ENCODE measurements around the gene NPAS3.

DNA sequence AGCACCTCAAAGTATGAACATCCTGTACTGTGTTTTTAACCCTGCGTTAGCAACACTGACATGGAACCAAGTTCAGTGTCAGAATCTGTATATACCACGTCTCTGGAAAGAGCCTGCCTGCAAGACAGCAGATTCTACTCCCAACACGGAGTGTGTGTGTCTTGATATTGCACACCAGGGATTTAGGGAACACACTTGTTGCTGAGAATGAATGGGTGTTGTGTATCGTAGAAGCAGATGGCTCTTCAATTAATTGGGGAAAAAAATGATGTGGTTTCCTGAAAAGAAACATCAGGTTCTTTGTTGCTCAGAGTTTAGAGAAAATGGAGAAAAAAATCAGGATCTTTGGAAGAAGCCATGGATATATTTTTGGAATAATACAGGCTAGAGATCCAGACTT lies 841.4 kb downstream of the NPAS3 start:
- no peak for TF ChIP-seq POLR2A (IDR thresholded peaks at IDR 0.05)
- TF ChIP-seq, protein P1, sequence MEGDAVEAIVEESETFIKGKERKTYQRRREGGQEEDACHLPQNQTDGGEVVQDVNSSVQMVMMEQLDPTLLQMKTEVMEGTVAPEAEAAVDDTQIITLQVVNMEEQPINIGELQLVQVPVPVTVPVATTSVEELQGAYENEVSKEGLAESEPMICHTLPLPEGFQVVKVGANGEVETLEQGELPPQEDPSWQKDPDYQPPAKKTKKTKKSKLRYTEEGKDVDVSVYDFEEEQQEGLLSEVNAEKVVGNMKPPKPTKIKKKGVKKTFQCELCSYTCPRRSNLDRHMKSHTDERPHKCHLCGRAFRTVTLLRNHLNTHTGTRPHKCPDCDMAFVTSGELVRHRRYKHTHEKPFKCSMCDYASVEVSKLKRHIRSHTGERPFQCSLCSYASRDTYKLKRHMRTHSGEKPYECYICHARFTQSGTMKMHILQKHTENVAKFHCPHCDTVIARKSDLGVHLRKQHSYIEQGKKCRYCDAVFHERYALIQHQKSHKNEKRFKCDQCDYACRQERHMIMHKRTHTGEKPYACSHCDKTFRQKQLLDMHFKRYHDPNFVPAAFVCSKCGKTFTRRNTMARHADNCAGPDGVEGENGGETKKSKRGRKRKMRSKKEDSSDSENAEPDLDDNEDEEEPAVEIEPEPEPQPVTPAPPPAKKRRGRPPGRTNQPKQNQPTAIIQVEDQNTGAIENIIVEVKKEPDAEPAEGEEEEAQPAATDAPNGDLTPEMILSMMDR (IDR thresholded peaks at IDR 0.05) = no peak
